Measurements from ENCODE around the gene ABI1. TPM values are rescaled to one million over a fixed set of nuclear protein-coding genes. Genes with fewer than 3 reads are reported as not detected.

The ABI1 gene
- total RNA-seq, 2 donors from 2014 or later = 40.6 to 42.2 TPM

- TF ChIP-seq CTCF (conservative IDR thresholded peaks at IDR 0.05) = no peak
- H3K9me3 Mint-ChIP-seq = no peaks in the 10 kb centered on the region
- H3K36me3 ChIP-seq (ENCODE audit: control insufficient read depth, insufficient read depth, low read length) = no peaks in the 10 kb centered on the region
- peaks cover 40% of the 10 kb centered on the region for H3K4me1 Mint-ChIP-seq
- DNase-seq = no peak
- no peaks in the 10 kb centered on the region for H3K9me3 ChIP-seq (ENCODE audit: control insufficient read depth, low read length)
- no peak overlapping the region for H3K9ac ChIP-seq (ENCODE audit: extremely low read depth, low read length, poor library complexity, severe bottlenecking)
- peak overlapping the region; percentile 1 for H3K27ac Mint-ChIP-seq
- H3K36me3 Mint-ChIP-seq (ENCODE audit: low read depth) = peaks cover 10% of the 10 kb centered on the region
- 89 to 94% methylated on average over 2 of the region's 2 CpGs for WGBS, 2 experiments (ENCODE audit: insufficient coverage in 1 of 2, insufficient read length in 1 of 2)
- H3K4me1 ChIP-seq (ENCODE audit: control insufficient read depth, insufficient read depth, low read length) = peaks cover 10% of the 10 kb centered on the region
- no peaks in the 10 kb centered on the region for H3K27me3 ChIP-seq (ENCODE audit: control insufficient read depth, insufficient read depth, low read length, poor library complexity, severe bottlenecking)
- no peak overlapping the region for H3K4me3 Mint-ChIP-seq
- H3K27me3 Mint-ChIP-seq (ENCODE audit: insufficient read depth) = no peaks in the 10 kb centered on the region
- H3K4me3 ChIP-seq (ENCODE audit: low read length) = no peak overlapping the region
- no peak overlapping the region for H3K27ac ChIP-seq (ENCODE audit: low read depth, low read length)
Observed at GRCh38 chr10:26805567-26806245, 55.1 kb downstream of the ABI1 start.

DNA sequence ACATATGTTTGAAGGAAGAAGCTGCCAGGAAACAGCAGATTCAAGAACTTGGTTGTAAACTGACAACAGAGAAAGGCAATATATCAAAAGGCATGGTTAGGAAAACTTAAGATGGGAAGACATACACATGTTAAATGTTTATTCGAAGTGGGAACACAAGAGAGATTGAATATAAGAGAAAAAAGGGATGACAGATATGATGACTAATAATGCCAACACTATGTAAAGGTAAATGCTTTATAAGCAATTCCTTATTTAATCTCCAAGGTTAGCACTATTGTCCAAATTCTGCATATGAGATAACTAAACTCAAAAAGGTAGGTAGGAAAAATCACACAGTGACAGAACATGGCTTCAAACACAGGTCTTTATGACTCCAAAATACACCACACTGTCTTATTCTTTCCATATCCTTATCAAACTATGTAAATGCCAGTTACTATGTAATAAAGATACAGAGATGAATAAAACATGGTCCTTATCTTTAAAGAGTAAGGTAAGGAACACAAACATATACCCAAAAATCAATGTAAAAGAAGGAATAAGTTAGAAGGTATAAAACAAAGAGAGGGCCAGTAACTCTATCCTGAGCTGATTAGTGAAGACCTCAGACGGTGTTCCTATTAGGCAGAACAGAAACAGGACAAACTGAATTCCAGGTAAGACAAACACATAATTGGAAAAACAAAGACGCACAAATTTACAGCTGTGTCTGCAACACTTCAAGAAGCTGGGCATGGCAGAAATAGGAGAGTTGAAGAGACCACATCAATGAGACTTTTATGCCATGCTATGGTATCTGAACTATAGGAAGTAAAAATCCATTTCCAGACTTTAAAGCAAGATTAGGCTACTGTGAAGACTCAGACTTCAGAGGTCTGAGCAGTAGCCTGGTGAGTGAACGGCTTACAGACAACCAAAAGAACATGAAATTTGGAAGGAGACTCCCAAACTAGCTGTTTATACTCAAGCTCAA is 56.1 kb downstream of the ABI1 start:
- Histone ChIP-seq H3K9ac (ENCODE audit: extremely low read depth, low read length, poor library complexity, severe bottlenecking) (no peak overlapping the region), H3K9me3 (ENCODE audit: control insufficient read depth, low read length) (no peaks in the 10 kb centered on the region), H3K27me3 (ENCODE audit: control insufficient read depth, insufficient read depth, low read length, poor library complexity, severe bottlenecking) (no peaks in the 10 kb centered on the region), H3K4me3 (ENCODE audit: low read length) (no peak overlapping the region), H3K4me1 (ENCODE audit: control insufficient read depth, insufficient read depth, low read length) (peaks cover 10% of the 10 kb centered on the region), H3K27ac (ENCODE audit: low read depth, low read length) (no peak overlapping the region), H3K36me3 (ENCODE audit: control insufficient read depth, insufficient read depth, low read length) (no peaks in the 10 kb centered on the region)
- no peak for DNase-seq
- H3K4me3 Mint-ChIP-seq = no peak overlapping the region
- H3K27me3 Mint-ChIP-seq (ENCODE audit: insufficient read depth) = no peaks in the 10 kb centered on the region
- peaks cover 40% of the 10 kb centered on the region for H3K4me1 Mint-ChIP-seq
- 93 to 97% methylated on average over 4 of the region's 4 CpGs for WGBS, 2 experiments (ENCODE audit: insufficient coverage in 1 of 2, insufficient read length in 1 of 2)
- H3K27ac Mint-ChIP-seq = peak overlapping the region; percentile 29
- H3K36me3 Mint-ChIP-seq (ENCODE audit: low read depth) = peaks cover 10% of the 10 kb centered on the region
- H3K9me3 Mint-ChIP-seq = no peaks in the 10 kb centered on the region
- no peak for TF ChIP-seq CTCF (conservative IDR thresholded peaks at IDR 0.05)

- Mint-ChIP-seq H3K27me3 (ENCODE audit: insufficient read depth) (no peaks in the 10 kb centered on the region), H3K4me1 (peaks cover 40% of the 10 kb centered on the region), H3K27ac (no peak overlapping the region), H3K36me3 (ENCODE audit: low read depth) (peaks cover 10% of the 10 kb centered on the region), H3K9me3 (no peaks in the 10 kb centered on the region), H3K4me3 (no peak overlapping the region)
- H3K27ac ChIP-seq (ENCODE audit: low read depth, low read length) = no peak overlapping the region
- no peak for DNase-seq
- no peak overlapping the region for H3K9ac ChIP-seq (ENCODE audit: extremely low read depth, low read length, poor library complexity, severe bottlenecking)
- no peak for TF ChIP-seq CTCF (conservative IDR thresholded peaks at IDR 0.05)
- H3K4me3 ChIP-seq (ENCODE audit: low read length) = no peak overlapping the region
- WGBS, 2 experiments (ENCODE audit: insufficient coverage in 1 of 2, insufficient read length in 1 of 2) = 88 to 92% methylated on average over 3 of the region's 4 CpGs
- H3K36me3 ChIP-seq (ENCODE audit: control insufficient read depth, insufficient read depth, low read length) = no peaks in the 10 kb centered on the region
- H3K4me1 ChIP-seq (ENCODE audit: control insufficient read depth, insufficient read depth, low read length) = peaks cover 10% of the 10 kb centered on the region
- no peaks in the 10 kb centered on the region for H3K9me3 ChIP-seq (ENCODE audit: control insufficient read depth, low read length)
- H3K27me3 ChIP-seq (ENCODE audit: control insufficient read depth, insufficient read depth, low read length, poor library complexity, severe bottlenecking) = no peaks in the 10 kb centered on the region
Observed at GRCh38 chr10:26803849-26804248, 56.9 kb downstream of the ABI1 start.

Measured in endodermal cell (in vitro differentiated cells).